Hair follicular keratinocyte (primary cell): ENCODE results near the gene NDUFAF8. TPM values are rescaled to one million over a fixed set of nuclear protein-coding genes. Genes with fewer than 3 reads are reported as not detected.

Experiments
- total RNA-seq: library from RNA; depleted of rRNA; stranded (reverse); fragments of >200 nt; gene quantifications from 2 replicates; pipeline ENCODE4 v1.2.3, GENCODE V29; 2015

Gene NDUFAF8
- 70.2 and 115 TPM in 2 replicates for total RNA-seq

GRCh38 chr17:81238815-81239713, at the start of gene NDUFAF8, which contains the start of gene TEPSIN:
NDUFAF8 (plus strand) TSS chr17:81239318; CDS start chr17:81239364, 46 bp downstream.
TEPSIN (minus strand) TSS chr17:81239055; CDS start chr17:81239033, 22 bp downstream.

GRCh38 chr17:81222906-81223761, 16.0 kb upstream of the NDUFAF8 start, which contains the start of gene CEP131:
CEP131 (minus strand) TSS chr17:81222965; CDS start chr17:81220056, 2,909 bp downstream.

Other genes with a start within 250 kb of the NDUFAF8 start
- gene CHMP6, start 247.5 kb upstream of the NDUFAF8 start, total RNA-seq: 14.4 and 26.8 TPM in 2 replicates
- 55.8 and 59.7 TPM in 2 replicates for gene BAIAP2, start 204.2 kb upstream of the NDUFAF8 start, total RNA-seq
- not detected in 2 replicates for gene PVALEF, start 73.8 kb upstream of the NDUFAF8 start, total RNA-seq
- 0.27 and 0.62 TPM in 2 replicates for gene AATK, start 73.1 kb upstream of the NDUFAF8 start, total RNA-seq
- gene CEP131, start 16.4 kb upstream of the NDUFAF8 start, total RNA-seq: 8.4 and 11.5 TPM in 2 replicates
- gene TEPSIN, start 263 bp upstream of the NDUFAF8 start, total RNA-seq: 17.8 and 20.0 TPM in 2 replicates
- 41.1 and 50.4 TPM in 2 replicates for gene SLC38A10, start 56.0 kb downstream of the NDUFAF8 start, total RNA-seq
- 1.8 and 4.0 TPM in 2 replicates for gene BAHCC1, start 156.1 kb downstream of the NDUFAF8 start, total RNA-seq